GM06990 (cell line): ENCODE results near the gene COL8A1.

ENCODE experiments used
- DNase-seq: peaks from one replicate; pipeline ENCODE4 v3.0.0-alpha.2; 2011; ENCODE audit not compliant: insufficient read length; ENCODE audit errors: extremely low read depth
- H3K27me3 ChIP-seq: replicated peaks from 2 replicates; pipeline ENCODE4 v1.6.0; 2011; ENCODE audit warnings: low read length; ENCODE audit not compliant: control insufficient read depth, insufficient read depth
- H3K36me3 ChIP-seq: 2 replicates; pipeline ENCODE4 v1.5.1; 2011; ENCODE audit warnings: low read length; ENCODE audit not compliant: control insufficient read depth, insufficient read depth
- H3K4me3 ChIP-seq: replicated peaks from 2 replicates; pipeline ENCODE4 v1.5.1; 2011; ENCODE audit warnings: low read depth, mild to moderate bottlenecking, control low read depth, low read length
- TF ChIP-seq, protein P1 (sequence below): IDR thresholded peaks from 2 replicates; pipeline ENCODE4 v1.5.1; 2011; ENCODE audit warnings: low read length, control low read depth, mild to moderate bottlenecking, inconsistent platforms; ENCODE audit not compliant: insufficient read depth, poor library complexity, severe bottlenecking

Gene COL8A1

DNA sequence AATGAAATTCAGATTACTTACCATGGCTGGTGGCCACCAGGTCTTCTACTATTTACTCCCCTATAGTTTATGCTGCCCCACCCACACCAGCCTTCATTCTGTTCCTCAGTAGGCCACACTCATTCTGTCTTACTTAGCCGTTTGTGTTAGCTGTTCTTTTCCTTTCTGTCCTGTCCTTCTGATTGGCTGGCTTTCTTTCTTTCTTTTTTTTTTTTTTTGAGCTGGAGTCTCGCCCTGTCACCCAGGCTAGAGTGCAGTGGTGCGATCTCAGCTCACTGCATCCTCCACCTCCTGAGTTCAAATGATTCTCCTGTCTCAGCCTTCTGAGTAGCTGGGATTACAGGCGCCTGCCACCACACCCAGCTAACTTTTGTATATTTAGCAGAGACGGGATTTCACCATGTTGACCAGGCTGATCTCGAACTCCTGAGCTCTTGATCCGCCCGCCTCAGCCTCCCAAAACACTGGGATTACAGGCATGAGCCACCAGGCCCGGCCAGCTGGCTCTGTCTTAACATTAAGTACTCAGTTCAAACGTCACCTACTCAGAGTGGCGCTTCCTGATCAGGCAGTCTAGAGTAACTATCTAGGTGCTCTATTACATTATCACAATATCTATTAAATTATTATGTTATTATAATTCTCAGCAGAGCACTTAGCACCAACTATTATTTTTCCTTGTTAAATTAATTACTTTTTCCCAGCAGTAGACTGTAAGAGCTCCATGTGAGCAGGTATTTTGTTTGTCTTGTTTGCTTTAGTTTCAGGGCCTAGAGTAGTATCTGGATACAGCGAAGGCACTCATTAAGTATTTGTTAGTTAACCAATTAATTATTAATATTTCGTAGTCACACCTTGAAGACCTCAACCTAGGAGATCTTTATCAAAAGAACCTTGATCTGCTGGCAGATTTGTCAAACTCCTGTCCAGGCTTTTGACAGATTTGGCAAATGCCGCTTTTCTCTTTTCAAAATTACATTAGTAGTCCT, 185.6 kb downstream of the COL8A1 start:
- no peak for DNase-seq

GRCh38 chr3:99825004-99825640, 186.7 kb downstream of the COL8A1 start:
- TF ChIP-seq, protein P1, sequence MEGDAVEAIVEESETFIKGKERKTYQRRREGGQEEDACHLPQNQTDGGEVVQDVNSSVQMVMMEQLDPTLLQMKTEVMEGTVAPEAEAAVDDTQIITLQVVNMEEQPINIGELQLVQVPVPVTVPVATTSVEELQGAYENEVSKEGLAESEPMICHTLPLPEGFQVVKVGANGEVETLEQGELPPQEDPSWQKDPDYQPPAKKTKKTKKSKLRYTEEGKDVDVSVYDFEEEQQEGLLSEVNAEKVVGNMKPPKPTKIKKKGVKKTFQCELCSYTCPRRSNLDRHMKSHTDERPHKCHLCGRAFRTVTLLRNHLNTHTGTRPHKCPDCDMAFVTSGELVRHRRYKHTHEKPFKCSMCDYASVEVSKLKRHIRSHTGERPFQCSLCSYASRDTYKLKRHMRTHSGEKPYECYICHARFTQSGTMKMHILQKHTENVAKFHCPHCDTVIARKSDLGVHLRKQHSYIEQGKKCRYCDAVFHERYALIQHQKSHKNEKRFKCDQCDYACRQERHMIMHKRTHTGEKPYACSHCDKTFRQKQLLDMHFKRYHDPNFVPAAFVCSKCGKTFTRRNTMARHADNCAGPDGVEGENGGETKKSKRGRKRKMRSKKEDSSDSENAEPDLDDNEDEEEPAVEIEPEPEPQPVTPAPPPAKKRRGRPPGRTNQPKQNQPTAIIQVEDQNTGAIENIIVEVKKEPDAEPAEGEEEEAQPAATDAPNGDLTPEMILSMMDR, result no peak
- DNase-seq, result no peak
- H3K27me3 ChIP-seq, result no peaks in the 10 kb centered on the region

More for the DNA sequence above, 185.6 kb downstream of the COL8A1 start:
- no peaks in the 10 kb centered on the region for H3K36me3 ChIP-seq
- H3K27me3 ChIP-seq, result no peaks in the 10 kb centered on the region
- TF ChIP-seq, protein P1, result no peak
- H3K4me3 ChIP-seq, result no peak overlapping the region

GRCh38 chr3:99829844-99830243, 191.4 kb downstream of the COL8A1 start:
- Histone ChIP-seq H3K36me3 (no peaks in the 10 kb centered on the region), H3K4me3 (no peak overlapping the region), H3K27me3 (no peaks in the 10 kb centered on the region)
- TF ChIP-seq, protein P1, result no peak
- no peak for DNase-seq

More at GRCh38 chr3:99825004-99825640, 186.7 kb downstream of the COL8A1 start:
- Histone ChIP-seq H3K36me3 (no peaks in the 10 kb centered on the region), H3K4me3 (no peak overlapping the region)

DNA sequence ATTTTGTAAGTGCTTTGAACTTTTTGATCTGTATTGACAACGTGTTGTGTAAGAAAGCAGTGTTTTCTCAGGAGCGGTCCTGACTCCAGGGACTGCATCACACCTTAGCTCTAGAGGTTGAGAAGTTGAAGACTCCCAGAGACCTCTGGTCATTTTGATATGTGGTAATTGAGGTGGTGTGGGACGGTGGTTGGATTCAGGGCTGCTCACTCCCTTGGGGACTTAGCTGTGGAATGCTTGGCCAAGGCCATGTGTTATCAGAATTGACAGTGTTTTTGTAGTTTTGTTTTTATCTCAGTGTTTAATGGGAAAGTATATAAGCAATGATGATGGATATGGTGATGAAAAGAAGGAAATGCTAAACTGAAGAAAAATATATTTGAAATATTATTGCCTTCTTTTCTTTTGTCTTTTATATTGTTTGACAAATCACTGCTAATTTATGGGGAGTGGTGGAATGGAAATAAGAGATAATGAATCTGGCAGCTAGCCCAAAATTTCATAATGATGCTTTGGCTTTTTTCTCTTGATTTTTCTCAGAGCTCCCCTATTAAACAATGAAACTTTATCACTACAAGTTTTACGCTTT, 195.3 kb downstream of the COL8A1 start:
- Histone ChIP-seq H3K27me3 (no peaks in the 10 kb centered on the region), H3K36me3 (no peaks in the 10 kb centered on the region), H3K4me3 (no peak overlapping the region)
- DNase-seq, result no peak
- TF ChIP-seq, protein P1, result no peak

GRCh38 chr3:99834211-99834957, 196.0 kb downstream of the COL8A1 start:
- H3K36me3 ChIP-seq, result no peaks in the 10 kb centered on the region
- H3K4me3 ChIP-seq, result no peak overlapping the region
- no peak for DNase-seq
- TF ChIP-seq, protein P1, result no peak
- H3K27me3 ChIP-seq, result no peaks in the 10 kb centered on the region
